GM06990 (cell line): ENCODE results near the gene KREMEN1.
"Not testable (repeated sequence)": the region's sequence is repeated elsewhere in the genome, so short reads cannot be mapped to it uniquely, and the experiment has no call there.

Source experiments
- DNase-seq: peaks from one replicate; pipeline ENCODE4 v3.0.0-alpha.2; 2011; ENCODE audit not compliant: insufficient read length; ENCODE audit errors: extremely low read depth
- H3K27me3 ChIP-seq: replicated peaks from 2 replicates; pipeline ENCODE4 v1.6.0; 2011; ENCODE audit warnings: low read length; ENCODE audit not compliant: control insufficient read depth, insufficient read depth
- H3K36me3 ChIP-seq: 2 replicates; pipeline ENCODE4 v1.5.1; 2011; ENCODE audit warnings: low read length; ENCODE audit not compliant: control insufficient read depth, insufficient read depth
- H3K4me3 ChIP-seq: replicated peaks from 2 replicates; pipeline ENCODE4 v1.5.1; 2011; ENCODE audit warnings: low read depth, mild to moderate bottlenecking, control low read depth, low read length
- CTCF ChIP-seq: IDR thresholded peaks from 2 replicates; pipeline ENCODE4 v1.5.1; 2011; ENCODE audit warnings: low read length, control low read depth, mild to moderate bottlenecking, inconsistent platforms; ENCODE audit not compliant: insufficient read depth, poor library complexity, severe bottlenecking

KREMEN1 gene

GRCh38 chr22:29037340-29037932 is 35.4 kb upstream of the KREMEN1 start:
- TF ChIP-seq CTCF, result no peak
- no peak overlapping the region for H3K4me3 ChIP-seq
- DNase-seq, result no peak
- no peaks in the 10 kb centered on the region; the same call in none of the 2 replicates for H3K27me3 ChIP-seq
- H3K36me3 ChIP-seq, result no peaks in the 10 kb centered on the region

GRCh38 chr22:29039148-29039547 is 33.7 kb upstream of the KREMEN1 start:
- no peak for DNase-seq
- H3K27me3 ChIP-seq, result no peaks in the 10 kb centered on the region; the same call in none of the 2 replicates
- no peaks in the 10 kb centered on the region for H3K36me3 ChIP-seq
- H3K4me3 ChIP-seq, result no peak overlapping the region
- no peak for TF ChIP-seq CTCF

- DNase-seq, H3K27me3 ChIP-seq, H3K4me3 ChIP-seq, H3K36me3 ChIP-seq: not testable (repeated sequence)
Measured at GRCh38 chr22:29039684-29040083, 33.2 kb upstream of the KREMEN1 start.

- H3K36me3 ChIP-seq, result no peaks in the 10 kb centered on the region
- H3K27me3 ChIP-seq, result no peaks in the 10 kb centered on the region; the same call in none of the 2 replicates
- DNase-seq, result no peak
- peak; percentile 89 for TF ChIP-seq CTCF
- H3K4me3 ChIP-seq, result no peak overlapping the region
Measured at GRCh38 chr22:29040385-29041275, 32.2 kb upstream of the KREMEN1 start.

GRCh38 chr22:29041408-29041807 is 31.4 kb upstream of the KREMEN1 start:
- no peak for TF ChIP-seq CTCF

GRCh38 chr22:29043906-29044575 is 28.8 kb upstream of the KREMEN1 start:
- Histone ChIP-seq H3K36me3 (no peaks in the 10 kb centered on the region), H3K27me3 (no peaks in the 10 kb centered on the region; the same call in 1 of the 2 replicates), H3K4me3 (no peak overlapping the region)
- TF ChIP-seq CTCF, result no peak
- no peak for DNase-seq

More at GRCh38 chr22:29041408-29041807, 31.4 kb upstream of the KREMEN1 start:
- H3K36me3 ChIP-seq, result no peaks in the 10 kb centered on the region
- no peaks in the 10 kb centered on the region; the same call in none of the 2 replicates for H3K27me3 ChIP-seq
- no peak for DNase-seq
- H3K4me3 ChIP-seq, result no peak overlapping the region
